KMS-11 (cell line): Measurements from ENCODE around the gene DHX16.

ENCODE experiments used
- H2AFZ ChIP-seq: fragments of 200-600 bp; sonication (generic); 2 replicates; pipeline ENCODE4 v1.6.1; 2016; ENCODE audit warnings: antibody characterized with exemption, mixed run types, low read depth
- H3K27ac ChIP-seq: fragments of 200-600 bp; sonication (generic); 2 replicates; pipeline ENCODE4 v1.6.1; 2016; ENCODE audit warnings: mild to moderate bottlenecking, mixed run types
- H3K27me3 ChIP-seq: fragments of 200-600 bp; sonication (generic); 2 replicates; pipeline ENCODE4 v1.6.1; 2017; ENCODE audit warnings: mild to moderate bottlenecking, low read depth, mixed run types, moderate library complexity; ENCODE audit not compliant: insufficient read depth
- H3K36me3 ChIP-seq: fragments of 200-600 bp; sonication (generic); 2 replicates; pipeline ENCODE4 v1.6.1; 2017; ENCODE audit warnings: mild to moderate bottlenecking, mixed run types; ENCODE audit not compliant: insufficient read depth
- H3K4me1 ChIP-seq: fragments of 200-600 bp; sonication (generic); 2 replicates; pipeline ENCODE4 v1.6.1; 2016; ENCODE audit warnings: mild to moderate bottlenecking, low read depth, mixed run types; ENCODE audit not compliant: poor library complexity, severe bottlenecking
- H3K4me2 ChIP-seq: fragments of 200-600 bp; sonication (generic); 2 replicates; pipeline ENCODE4 v1.7.0; 2016; ENCODE audit warnings: mild to moderate bottlenecking, mixed run types
- H3K4me3 ChIP-seq: fragments of 200-600 bp; sonication (generic); IDR thresholded peaks from 2 replicates; pipeline ENCODE4 v1.6.1; 2017; ENCODE audit warnings: low read depth, low read length, mixed read lengths; ENCODE audit not compliant: insufficient read depth
- H3K79me2 ChIP-seq: fragments of 200-600 bp; sonication (generic); 2 replicates; pipeline ENCODE4 v1.6.1; 2016; ENCODE audit warnings: low read depth, mixed run types; ENCODE audit not compliant: insufficient read depth
- H3K9ac ChIP-seq: fragments of 200-600 bp; sonication (generic); 2 replicates; pipeline ENCODE4 v1.6.1; 2016; ENCODE audit warnings: mild to moderate bottlenecking, mixed run types
- H4K20me1 ChIP-seq: fragments of 200-600 bp; sonication (generic); 2 replicates; pipeline ENCODE4 v1.6.1; 2016; ENCODE audit warnings: mild to moderate bottlenecking, mixed run types; ENCODE audit not compliant: insufficient read depth
- CTCF ChIP-seq: fragments of 200-600 bp; sonication (generic); conservative IDR thresholded peaks from 2 replicates; pipeline ENCODE4 v1.6.1; 2017; ENCODE audit warnings: low read depth, mild to moderate bottlenecking, antibody characterized with exemption, low read length, moderate library complexity, mixed read lengths

DHX16 gene

GRCh38 chr6:30651143-30651542 is 21.7 kb downstream of the DHX16 start:
- Histone ChIP-seq H3K4me2 (no peak overlapping the region), H2AFZ (no peak overlapping the region), H3K4me1 (peaks cover 13% of the 10 kb centered on the region), H3K79me2 (peaks cover 25% of the 10 kb centered on the region), H3K27ac (no peak overlapping the region), H3K36me3 (no peaks in the 10 kb centered on the region; the same call in 1 of the 2 replicates), H3K9ac (no peak overlapping the region), H3K27me3 (no peaks in the 10 kb centered on the region), H4K20me1 (no peaks in the 10 kb centered on the region), H3K4me3 (no peak overlapping the region)
- no peak for TF ChIP-seq CTCF

- no peaks in the 10 kb centered on the region for H4K20me1 ChIP-seq
- H3K27me3 ChIP-seq: no peaks in the 10 kb centered on the region
- H3K4me3 ChIP-seq: no peak overlapping the region
- H3K9ac ChIP-seq: peak overlapping the region; percentile 83
- H2AFZ ChIP-seq: peak overlapping the region; percentile 85
- peaks cover 31% of the 10 kb centered on the region for H3K79me2 ChIP-seq
- no peaks in the 10 kb centered on the region for H3K36me3 ChIP-seq
- peak overlapping the region; percentile 85 for H3K4me2 ChIP-seq
- no peak for TF ChIP-seq CTCF
- peaks cover 13% of the 10 kb centered on the region for H3K4me1 ChIP-seq
- peak overlapping the region; percentile 81 for H3K27ac ChIP-seq
Measured at GRCh38 chr6:30647242-30648116, 25.3 kb downstream of the DHX16 start.

- Histone ChIP-seq H3K79me2 (peaks cover 31% of the 10 kb centered on the region), H3K27me3 (no peaks in the 10 kb centered on the region), H3K27ac (peak within 1 kb of the TSS; percentile 81), H3K4me2 (peak within 1 kb of the TSS; percentile 85), H2AFZ (peak within 1 kb of the TSS; percentile 85), H3K4me1 (peaks cover 13% of the 10 kb centered on the region), H3K4me3 (no peak within 1 kb of the TSS), H4K20me1 (no peaks in the 10 kb centered on the region), H3K36me3 (no peaks in the 10 kb centered on the region), H3K9ac (peak within 1 kb of the TSS; percentile 83)
- TF ChIP-seq CTCF: no peak
Measured at GRCh38 chr6:30646450-30647241, 26.2 kb downstream of the DHX16 start, which contains the start of gene C6orf136. TSS of gene C6orf136 (plus strand) at chr6:30647133. CDS start at chr6:30647232, 99 bp downstream.

GRCh38 chr6:30645989-30646388 is 26.8 kb downstream of the DHX16 start:
- H3K9ac ChIP-seq: no peak overlapping the region
- H4K20me1 ChIP-seq: no peaks in the 10 kb centered on the region
- H3K27me3 ChIP-seq: no peaks in the 10 kb centered on the region
- TF ChIP-seq CTCF: no peak
- H3K4me3 ChIP-seq: no peak overlapping the region
- no peak overlapping the region for H2AFZ ChIP-seq
- no peaks in the 10 kb centered on the region for H3K36me3 ChIP-seq
- H3K4me2 ChIP-seq: peak overlapping the region; percentile 58; the same call in 1 of the 2 replicates
- no peak overlapping the region for H3K27ac ChIP-seq
- H3K4me1 ChIP-seq: peaks cover 13% of the 10 kb centered on the region
- peaks cover 31% of the 10 kb centered on the region for H3K79me2 ChIP-seq
